Esophagus squamous epithelium (tissue), 4 donors: Measurements from ENCODE around the gene FASTKD1.

ENCODE experiments used
- POLR2A ChIP-seq, 4 donors: fragments of 450-650 bp; IDR thresholded peaks; one replicate each; pipeline ENCODE4 v1.6.1; 2017; ENCODE audit warnings: antibody characterized with exemption in 4 of 4, mild to moderate bottlenecking in 4 of 4, moderate library complexity in 3 of 4
- TF ChIP-seq, protein P1 (sequence below), 6 experiments: fragments of 450-650 bp in 4 of 6; fragments of 200-600 bp in 2 of 6; sonication (generic) in 2 of 6; IDR thresholded peaks; one replicate each; pipeline ENCODE4 v1.5.1; 2016 to 2019; ENCODE audit warnings: antibody characterized with exemption in 6 of 6, mild to moderate bottlenecking in 4 of 6, moderate library complexity in 4 of 6

DNA sequence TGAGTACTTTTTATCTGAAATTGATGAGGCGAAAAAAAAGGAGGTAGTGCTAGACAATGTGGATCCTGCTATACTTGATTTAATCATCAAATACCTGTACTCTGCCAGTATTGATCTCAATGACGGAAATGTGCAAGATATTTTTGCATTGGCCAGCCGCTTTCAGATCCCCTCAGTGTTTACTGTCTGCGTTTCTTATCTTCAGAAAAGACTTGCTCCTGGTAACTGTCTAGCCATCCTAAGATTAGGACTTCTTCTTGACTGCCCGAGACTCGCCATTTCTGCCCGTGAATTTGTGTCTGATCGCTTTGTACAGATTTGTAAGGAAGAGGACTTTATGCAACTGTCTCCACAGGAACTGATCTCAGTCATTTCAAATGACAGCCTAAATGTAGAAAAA is 63.7 kb downstream of the FASTKD1 start:
- TF ChIP-seq, protein P1, sequence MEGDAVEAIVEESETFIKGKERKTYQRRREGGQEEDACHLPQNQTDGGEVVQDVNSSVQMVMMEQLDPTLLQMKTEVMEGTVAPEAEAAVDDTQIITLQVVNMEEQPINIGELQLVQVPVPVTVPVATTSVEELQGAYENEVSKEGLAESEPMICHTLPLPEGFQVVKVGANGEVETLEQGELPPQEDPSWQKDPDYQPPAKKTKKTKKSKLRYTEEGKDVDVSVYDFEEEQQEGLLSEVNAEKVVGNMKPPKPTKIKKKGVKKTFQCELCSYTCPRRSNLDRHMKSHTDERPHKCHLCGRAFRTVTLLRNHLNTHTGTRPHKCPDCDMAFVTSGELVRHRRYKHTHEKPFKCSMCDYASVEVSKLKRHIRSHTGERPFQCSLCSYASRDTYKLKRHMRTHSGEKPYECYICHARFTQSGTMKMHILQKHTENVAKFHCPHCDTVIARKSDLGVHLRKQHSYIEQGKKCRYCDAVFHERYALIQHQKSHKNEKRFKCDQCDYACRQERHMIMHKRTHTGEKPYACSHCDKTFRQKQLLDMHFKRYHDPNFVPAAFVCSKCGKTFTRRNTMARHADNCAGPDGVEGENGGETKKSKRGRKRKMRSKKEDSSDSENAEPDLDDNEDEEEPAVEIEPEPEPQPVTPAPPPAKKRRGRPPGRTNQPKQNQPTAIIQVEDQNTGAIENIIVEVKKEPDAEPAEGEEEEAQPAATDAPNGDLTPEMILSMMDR (IDR thresholded peaks at IDR 0.05), result no peak
- no peak for TF ChIP-seq POLR2A (IDR thresholded peaks at IDR 0.05)
